Type B pancreatic cell (in vitro differentiated cells): ENCODE measurements around the gene RIMOC1. TPM values are rescaled to one million over a fixed set of nuclear protein-coding genes. Genes with fewer than 3 reads are reported as not detected.
A peak's percentile ranks its signal among the peaks of the same experiment; 100 is the strongest.

ENCODE experiments used
- DNase-seq: peaks from one replicate; pipeline ENCODE4 v3.0.0; 2021; ENCODE audit warnings: mixed read lengths; ENCODE audit not compliant: unreplicated experiment; ENCODE audit errors: extremely low spot score
- H3K27ac Mint-ChIP-seq: 2 replicates; pipeline ENCODE4 v1.8.0; 2021; ENCODE audit warnings: mild to moderate bottlenecking, mixed read lengths
- H3K27me3 Mint-ChIP-seq: 2 replicates; pipeline ENCODE4 v1.8.0; 2021; ENCODE audit warnings: mixed read lengths
- H3K36me3 Mint-ChIP-seq: 2 replicates; pipeline ENCODE4 v1.8.0; 2021; ENCODE audit warnings: mixed read lengths
- H3K4me1 Mint-ChIP-seq: one replicate; pipeline ENCODE4 v1.8.0; 2021; ENCODE audit warnings: mixed read lengths; ENCODE audit not compliant: unreplicated experiment
- H3K4me3 Mint-ChIP-seq: 2 replicates; pipeline ENCODE4 v1.8.0; 2021; ENCODE audit warnings: mild to moderate bottlenecking, mixed read lengths
- H3K9me3 Mint-ChIP-seq: 2 replicates; pipeline ENCODE4 v1.8.0; 2021; ENCODE audit warnings: mixed read lengths
- long read RNA-seq: library from polyadenylated mRNA; unstranded; transcript quantifications from one replicate; pipeline ENCODE4 v2.0.0, GENCODE V29; 2020
- total RNA-seq: library from RNA; stranded (reverse); gene quantifications from 2 replicates; pipeline ENCODE4 v1.2.1, GENCODE V29; 2021; ENCODE audit warnings: low replicate concordance
- TF ChIP-seq, protein P1 (sequence below): fragments of 200-600 bp; sonication (generic); conservative IDR thresholded peaks from 2 replicates; pipeline ENCODE4 v1.5.0; 2021; ENCODE audit warnings: antibody characterized with exemption, mild to moderate bottlenecking

Gene RIMOC1, protein sequence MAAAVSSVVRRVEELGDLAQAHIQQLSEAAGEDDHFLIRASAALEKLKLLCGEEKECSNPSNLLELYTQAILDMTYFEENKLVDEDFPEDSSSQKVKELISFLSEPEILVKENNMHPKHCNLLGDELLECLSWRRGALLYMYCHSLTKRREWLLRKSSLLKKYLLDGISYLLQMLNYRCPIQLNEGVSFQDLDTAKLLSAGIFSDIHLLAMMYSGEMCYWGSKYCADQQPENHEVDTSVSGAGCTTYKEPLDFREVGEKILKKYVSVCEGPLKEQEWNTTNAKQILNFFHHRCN
- total RNA-seq, result 34.6 and 39.0 TPM in 2 replicates
- long read RNA-seq, full-length matches to known transcripts, result 5 of 10 reads
- long read RNA-seq, partial matches to known transcripts, result 1 of 10 reads
- long read RNA-seq, other reads (novel, unspliced or antisense), result 4 of 10 reads

DNA sequence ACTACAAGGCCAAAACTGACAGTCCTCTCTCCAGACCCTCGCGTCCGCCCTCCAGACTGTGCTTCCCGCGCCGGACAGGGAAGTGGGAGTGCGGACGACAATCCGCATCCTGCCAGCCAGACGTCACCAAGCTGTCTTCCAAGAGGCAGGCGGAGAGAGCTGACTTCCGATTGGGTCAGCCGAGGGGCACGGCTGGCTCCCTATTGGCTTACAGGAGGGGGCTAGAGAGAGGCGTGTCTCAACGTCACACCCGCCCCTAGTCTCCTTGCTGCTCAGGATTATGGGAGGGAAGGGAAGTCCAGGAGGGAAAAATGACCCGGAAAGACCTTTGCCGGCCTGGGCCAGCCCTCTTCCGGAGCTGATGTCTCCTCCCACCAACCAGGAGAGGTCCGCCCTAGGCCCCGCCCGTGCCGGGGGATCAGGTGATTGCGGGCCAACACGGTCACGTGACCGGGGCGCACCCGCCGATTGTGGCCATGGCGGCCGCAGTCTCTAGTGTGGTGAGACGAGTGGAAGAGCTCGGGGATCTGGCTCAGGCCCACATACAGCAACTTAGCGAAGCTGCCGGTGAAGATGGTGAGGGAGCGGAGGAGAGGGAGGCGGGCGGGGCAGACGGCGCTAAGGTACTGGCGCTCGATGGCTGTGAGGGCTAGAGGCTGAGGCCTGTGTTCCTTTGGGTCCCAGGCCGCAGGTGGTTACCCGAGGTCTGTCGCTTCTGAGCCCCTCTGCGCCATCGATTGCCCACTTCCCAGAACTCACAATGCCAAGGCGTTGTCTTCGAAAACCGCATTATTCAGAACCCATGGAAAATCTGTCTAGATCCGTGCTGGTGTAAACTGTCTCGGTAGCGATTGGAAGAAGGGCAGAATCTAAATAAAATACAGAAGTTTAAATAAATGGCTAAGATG, at the start of gene RIMOC1:
Gene RIMOC1, plus strand, starts transcription at position 453 of the 908 bp plus-strand sequence. Its CDS starts 24 bp downstream, at position 477.
- Mint-ChIP-seq H3K36me3 (peaks cover 9% of the 10 kb centered on the region), H3K4me1 (peaks cover 21% of the 10 kb centered on the region), H3K9me3 (no peaks in the 10 kb centered on the region), H3K4me3 (peak within 1 kb of the TSS; percentile 97), H3K27me3 (no peaks in the 10 kb centered on the region), H3K27ac (peak within 1 kb of the TSS; percentile 99)
- DNase-seq, result peak; percentile 98
- TF ChIP-seq, protein P1, sequence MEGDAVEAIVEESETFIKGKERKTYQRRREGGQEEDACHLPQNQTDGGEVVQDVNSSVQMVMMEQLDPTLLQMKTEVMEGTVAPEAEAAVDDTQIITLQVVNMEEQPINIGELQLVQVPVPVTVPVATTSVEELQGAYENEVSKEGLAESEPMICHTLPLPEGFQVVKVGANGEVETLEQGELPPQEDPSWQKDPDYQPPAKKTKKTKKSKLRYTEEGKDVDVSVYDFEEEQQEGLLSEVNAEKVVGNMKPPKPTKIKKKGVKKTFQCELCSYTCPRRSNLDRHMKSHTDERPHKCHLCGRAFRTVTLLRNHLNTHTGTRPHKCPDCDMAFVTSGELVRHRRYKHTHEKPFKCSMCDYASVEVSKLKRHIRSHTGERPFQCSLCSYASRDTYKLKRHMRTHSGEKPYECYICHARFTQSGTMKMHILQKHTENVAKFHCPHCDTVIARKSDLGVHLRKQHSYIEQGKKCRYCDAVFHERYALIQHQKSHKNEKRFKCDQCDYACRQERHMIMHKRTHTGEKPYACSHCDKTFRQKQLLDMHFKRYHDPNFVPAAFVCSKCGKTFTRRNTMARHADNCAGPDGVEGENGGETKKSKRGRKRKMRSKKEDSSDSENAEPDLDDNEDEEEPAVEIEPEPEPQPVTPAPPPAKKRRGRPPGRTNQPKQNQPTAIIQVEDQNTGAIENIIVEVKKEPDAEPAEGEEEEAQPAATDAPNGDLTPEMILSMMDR, result no peak

DNA sequence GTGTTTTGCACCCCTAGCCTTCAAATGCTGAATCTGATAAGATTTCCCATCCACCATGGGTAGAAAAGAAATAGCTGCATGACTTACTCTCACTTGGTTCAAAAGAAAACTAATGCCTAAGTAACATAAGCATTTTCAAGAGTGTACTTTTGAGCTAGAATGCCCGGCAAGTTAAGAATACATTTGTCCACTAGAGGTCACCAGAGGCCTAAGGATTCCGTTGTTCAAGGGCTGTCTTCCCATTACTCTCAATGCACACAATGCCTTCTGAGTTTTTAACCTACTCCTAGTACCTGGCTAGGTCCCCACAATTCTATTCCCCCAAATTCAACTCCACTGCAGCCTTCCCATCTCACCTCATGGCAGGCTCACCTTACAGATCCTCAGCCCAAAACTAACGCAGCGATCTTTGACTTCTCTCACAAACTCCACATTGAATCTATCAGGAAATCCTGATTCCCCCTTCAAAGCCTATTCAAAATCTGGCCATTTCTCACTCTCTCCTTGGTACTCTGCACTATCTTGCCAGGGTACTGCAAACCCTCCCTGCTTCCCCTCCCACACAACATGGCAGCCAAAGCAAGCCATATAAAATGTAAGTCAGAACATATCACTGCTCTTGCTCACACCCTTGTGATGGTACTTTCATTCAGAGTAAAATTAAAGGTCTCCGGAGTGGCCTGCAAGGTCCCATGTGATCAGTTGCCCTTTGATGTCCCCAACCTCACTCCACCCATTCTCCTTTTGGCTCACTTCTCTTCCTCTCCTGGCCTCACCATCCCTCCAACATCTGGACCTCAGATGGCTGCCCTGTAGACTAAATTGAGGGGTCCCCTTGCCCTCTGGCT, 47.3 kb upstream of the RIMOC1 start:
- no peak for DNase-seq
- H3K27me3 Mint-ChIP-seq, result no peaks in the 10 kb centered on the region

DNA sequence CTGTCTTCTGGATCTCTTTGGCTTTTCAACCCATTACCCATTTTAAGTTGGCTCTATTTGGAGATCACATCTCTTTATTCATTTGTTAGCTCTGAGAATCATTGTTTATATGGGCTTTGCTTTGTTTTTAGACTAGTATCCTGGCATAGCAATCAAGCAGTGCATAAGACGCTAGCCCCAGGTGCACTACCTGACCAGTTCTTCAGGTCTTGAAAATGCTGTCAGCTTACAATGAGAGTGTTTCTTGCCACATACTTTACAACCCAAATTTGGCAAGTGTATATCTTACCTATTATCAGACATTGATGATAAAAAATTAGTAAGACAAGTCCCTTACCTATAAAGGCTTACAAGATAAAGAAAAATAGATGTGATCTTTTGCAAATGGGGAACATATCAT, 46.2 kb upstream of the RIMOC1 start:
- TF ChIP-seq, protein P1, result no peak
- peaks cover 5% of the 10 kb centered on the region for H3K36me3 Mint-ChIP-seq
- DNase-seq, result no peak
- H3K4me3 Mint-ChIP-seq, result no peak overlapping the region
- peak overlapping the region; percentile 1 for H3K27ac Mint-ChIP-seq
- H3K4me1 Mint-ChIP-seq, result no peaks in the 10 kb centered on the region
- no peaks in the 10 kb centered on the region for H3K9me3 Mint-ChIP-seq
- H3K27me3 Mint-ChIP-seq, result no peaks in the 10 kb centered on the region

More for the DNA sequence above, 47.3 kb upstream of the RIMOC1 start:
- Mint-ChIP-seq H3K36me3 (peaks cover 6% of the 10 kb centered on the region), H3K4me1 (no peaks in the 10 kb centered on the region), H3K27ac (no peak overlapping the region), H3K4me3 (no peak overlapping the region), H3K9me3 (no peaks in the 10 kb centered on the region)
- TF ChIP-seq, protein P1, result peak; percentile 88

DNA sequence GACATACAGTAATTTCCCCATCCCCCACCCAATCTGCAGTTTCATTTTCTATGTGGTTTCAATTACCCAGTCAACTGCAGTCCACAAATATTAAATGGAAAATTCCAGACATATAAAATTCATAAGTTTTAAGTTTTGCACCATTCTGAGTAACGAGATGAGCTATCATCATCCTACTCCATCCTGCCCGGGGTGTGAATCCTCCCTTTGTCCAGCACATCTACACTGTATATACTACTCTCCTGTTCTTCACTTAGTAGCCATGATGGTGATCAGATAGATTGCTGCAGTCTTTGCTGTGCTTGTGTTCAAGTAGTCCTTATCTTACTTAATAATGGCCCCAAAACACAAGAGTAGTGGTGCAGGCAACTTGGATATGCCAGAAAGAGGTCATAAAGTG, 45.3 kb upstream of the RIMOC1 start:
- Mint-ChIP-seq H3K9me3 (no peaks in the 10 kb centered on the region), H3K36me3 (peaks cover 5% of the 10 kb centered on the region), H3K27me3 (no peaks in the 10 kb centered on the region), H3K4me3 (no peak overlapping the region), H3K4me1 (peaks cover 1% of the 10 kb centered on the region), H3K27ac (no peak overlapping the region)
- DNase-seq, result no peak
- TF ChIP-seq, protein P1, result no peak

DNA sequence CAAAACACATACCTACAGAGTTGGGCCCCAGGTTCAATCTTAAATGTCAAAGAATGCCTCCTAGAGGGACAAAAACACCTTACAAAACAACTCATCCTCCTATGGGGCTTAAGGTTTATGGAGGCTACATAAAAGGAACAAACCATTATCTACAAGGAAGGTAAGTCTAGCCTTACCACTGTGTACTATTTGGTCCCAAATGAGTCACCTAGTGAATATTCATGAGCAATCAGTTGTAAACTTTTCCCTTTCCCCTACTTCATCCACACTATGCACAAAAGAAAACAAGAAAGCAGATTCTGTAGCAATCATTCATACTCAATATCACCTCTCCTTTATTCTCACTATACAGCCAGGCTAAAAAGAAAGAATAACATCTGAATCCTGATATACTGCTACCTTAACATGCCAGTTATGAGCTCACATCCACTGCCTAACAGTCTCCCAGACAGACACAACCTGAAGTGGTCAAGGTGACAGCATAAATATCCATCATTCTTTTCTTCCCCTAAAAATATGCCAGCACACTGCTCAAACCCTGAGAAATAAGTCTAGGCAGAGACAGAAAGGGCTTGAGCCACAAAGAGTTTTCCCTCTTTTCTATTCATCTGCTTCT, 40.2 kb upstream of the RIMOC1 start:
- Mint-ChIP-seq H3K36me3 (peaks cover 9% of the 10 kb centered on the region), H3K9me3 (no peaks in the 10 kb centered on the region), H3K4me3 (peak overlapping the region; percentile 3), H3K27ac (no peak overlapping the region), H3K4me1 (peaks cover 17% of the 10 kb centered on the region), H3K27me3 (no peaks in the 10 kb centered on the region)
- no peak for DNase-seq
- TF ChIP-seq, protein P1, result no peak
